ENCODE measurements around the gene RASA3.
A peak's percentile ranks its signal among the peaks of the same experiment; 100 is the strongest.
"Not testable (repeated sequence)": the region's sequence is repeated elsewhere in the genome, so short reads cannot be mapped to it uniquely, and the experiment has no call there.

RASA3 gene

GRCh38 chr13:114027046-114027715 lies 105.2 kb downstream of the RASA3 start:
- DNase-seq, result no peak

- DNase-seq, result no peak
Observed at GRCh38 chr13:114026481-114026880, 105.9 kb downstream of the RASA3 start.

- DNase-seq, result no peak
Observed at GRCh38 chr13:114025714-114026431, 106.5 kb downstream of the RASA3 start.

- DNase-seq, result no peak
Observed at GRCh38 chr13:114025405-114025713, 107.1 kb downstream of the RASA3 start.

GRCh38 chr13:114024603-114025404 lies 107.6 kb downstream of the RASA3 start:
- DNase-seq, result no peak

GRCh38 chr13:114023716-114024602 lies 108.5 kb downstream of the RASA3 start:
- no peak for DNase-seq

GRCh38 chr13:114022876-114023275 lies 109.5 kb downstream of the RASA3 start:
- DNase-seq, result no peak

GRCh38 chr13:114022309-114022669 lies 110.1 kb downstream of the RASA3 start:
- DNase-seq, result no peak

- peak; percentile 26 for DNase-seq
Observed at GRCh38 chr13:114021464-114022308, 110.7 kb downstream of the RASA3 start.

GRCh38 chr13:114020750-114021463 lies 111.5 kb downstream of the RASA3 start:
- DNase-seq, result peak; percentile 26

- DNase-seq, result not testable (repeated sequence)
Observed at GRCh38 chr13:114020134-114020533, 112.3 kb downstream of the RASA3 start.

- no peak for DNase-seq
Observed at GRCh38 chr13:114019367-114019766, 113.1 kb downstream of the RASA3 start.

GRCh38 chr13:114018461-114019055 lies 113.9 kb downstream of the RASA3 start:
- DNase-seq, result no peak

GRCh38 chr13:114017966-114018365 lies 114.5 kb downstream of the RASA3 start:
- DNase-seq, result no peak

GRCh38 chr13:114017028-114017630 lies 115.3 kb downstream of the RASA3 start:
- peak; percentile 10 for DNase-seq

- DNase-seq, result no peak
Observed at GRCh38 chr13:114016321-114017027, 115.9 kb downstream of the RASA3 start.

GRCh38 chr13:114015969-114016295 lies 116.5 kb downstream of the RASA3 start:
- DNase-seq, result no peak

GRCh38 chr13:114015111-114015968 lies 117.1 kb downstream of the RASA3 start:
- DNase-seq, result no peak

Measured in NCI-H774 (cell line).